Loucy (cell line): ENCODE measurements around the gene LRWD1.

Experiments used
- EZH2phosphoT487 ChIP-seq: fragments of 200-600 bp; IDR thresholded peaks from 2 replicates; pipeline ENCODE4 v1.6.1; 2018; ENCODE audit warnings: antibody characterized with exemption, mild to moderate bottlenecking, moderate library complexity, borderline replicate concordance
- TF ChIP-seq, protein P1 (sequence below): fragments of 200-600 bp; sonication (generic); conservative IDR thresholded peaks from 2 replicates; pipeline ENCODE4 v1.5.1; 2014; ENCODE audit warnings: mild to moderate bottlenecking, antibody characterized with exemption, low read length

GRCh38 chr7:102425639-102426267 is 39.0 kb upstream of the LRWD1 start:
- TF ChIP-seq, protein P1, sequence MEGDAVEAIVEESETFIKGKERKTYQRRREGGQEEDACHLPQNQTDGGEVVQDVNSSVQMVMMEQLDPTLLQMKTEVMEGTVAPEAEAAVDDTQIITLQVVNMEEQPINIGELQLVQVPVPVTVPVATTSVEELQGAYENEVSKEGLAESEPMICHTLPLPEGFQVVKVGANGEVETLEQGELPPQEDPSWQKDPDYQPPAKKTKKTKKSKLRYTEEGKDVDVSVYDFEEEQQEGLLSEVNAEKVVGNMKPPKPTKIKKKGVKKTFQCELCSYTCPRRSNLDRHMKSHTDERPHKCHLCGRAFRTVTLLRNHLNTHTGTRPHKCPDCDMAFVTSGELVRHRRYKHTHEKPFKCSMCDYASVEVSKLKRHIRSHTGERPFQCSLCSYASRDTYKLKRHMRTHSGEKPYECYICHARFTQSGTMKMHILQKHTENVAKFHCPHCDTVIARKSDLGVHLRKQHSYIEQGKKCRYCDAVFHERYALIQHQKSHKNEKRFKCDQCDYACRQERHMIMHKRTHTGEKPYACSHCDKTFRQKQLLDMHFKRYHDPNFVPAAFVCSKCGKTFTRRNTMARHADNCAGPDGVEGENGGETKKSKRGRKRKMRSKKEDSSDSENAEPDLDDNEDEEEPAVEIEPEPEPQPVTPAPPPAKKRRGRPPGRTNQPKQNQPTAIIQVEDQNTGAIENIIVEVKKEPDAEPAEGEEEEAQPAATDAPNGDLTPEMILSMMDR, result no peak
- no peak for TF ChIP-seq EZH2phosphoT487
